Sciatic nerve (tissue), 2 donors: ENCODE data around the gene RIC1. TPM values are rescaled to one million over a fixed set of nuclear protein-coding genes. Genes with fewer than 3 reads are reported as not detected.
"Not testable (repeated sequence)": the region's sequence is repeated elsewhere in the genome, so short reads cannot be mapped to it uniquely, and the experiment has no call there.

Source experiments
- ATAC-seq: fragments of 200-7000 bp; cut with Tn5 transposase; one replicate; pipeline ENCODE4 v1.9.1; 2020; ENCODE audit warnings: mild to moderate bottlenecking, moderate library complexity
- DNase-seq: peaks from one replicate; pipeline ENCODE4 v3.0.0-alpha.2; 2020; ENCODE audit warnings: low spot score
- intact Hi-C: fragments of 100-400 bp; cut with DNase I; formaldehyde crosslinking; loops from one replicate; pipeline ENCODE4 v1.14.2; 2022
- total RNA-seq: library from RNA; stranded (reverse); fragmentation: NEBNext Ultra II Directional; extraction: Animal tissue kit (Norgen Biotek cat#: 25700); gene quantifications from one replicate; pipeline ENCODE4 v1.2.1, GENCODE V29; 2021
- donor health status: DM: no; HTN: no; CAD: no.
- donor health status: DM: no; HTN: no; CAD: no.

The RIC1 gene
- total RNA-seq, 1 donor from 2014 or later: 30.3 TPM

DNA sequence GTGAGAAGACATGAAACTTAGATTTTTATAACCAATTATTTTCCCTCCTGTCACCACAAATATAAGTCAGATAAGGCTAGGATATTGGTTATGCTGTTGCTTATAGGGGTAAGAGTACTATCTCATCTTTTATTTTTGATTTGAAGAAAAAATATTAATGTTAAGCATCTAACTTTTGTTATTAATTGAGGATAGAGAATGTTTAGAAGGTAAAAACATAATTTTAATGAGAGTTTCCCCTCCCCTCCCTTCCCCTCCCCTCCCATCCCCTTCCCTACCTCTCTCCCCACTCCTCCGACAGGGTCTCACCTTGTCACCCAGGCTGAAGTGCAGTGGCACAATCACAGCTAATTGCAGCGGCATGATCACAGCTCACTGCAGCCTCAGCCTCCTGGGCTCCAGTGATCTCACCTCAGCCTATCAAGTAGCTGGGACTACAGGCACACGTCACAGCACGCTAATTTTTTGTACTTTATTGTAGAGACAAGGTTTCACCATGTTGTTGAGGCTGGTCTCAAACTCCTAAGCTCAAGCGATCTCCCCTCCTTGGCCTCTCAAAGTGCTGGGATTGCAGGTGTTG, 86.7 kb downstream of the RIC1 start:
- intact Hi-C loops: loop anchor here (2.0 kb wide), 1 partner anchor 53 kb away; no protein-coding TSS in a partner anchor
- no peak for DNase-seq
- no peak for ATAC-seq

DNA sequence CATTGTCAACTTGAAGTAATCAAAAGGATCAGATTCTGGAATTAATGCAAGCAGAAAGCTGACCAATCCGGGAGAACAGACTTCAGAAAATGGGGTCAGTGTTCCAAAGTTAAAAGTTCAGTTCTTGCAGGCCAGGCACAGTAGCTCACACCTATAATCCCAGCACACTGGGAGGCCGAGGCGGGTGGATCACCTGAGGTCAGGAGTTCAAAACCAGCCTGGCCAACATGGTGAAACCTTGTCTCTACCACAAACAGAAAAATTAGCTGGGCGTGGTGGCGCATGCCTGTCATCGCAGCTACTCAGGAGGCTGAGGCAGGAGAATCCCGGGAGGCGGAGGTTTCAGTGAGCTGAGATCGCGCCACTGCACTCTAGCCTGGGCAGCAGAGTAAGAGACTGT, 88.5 kb downstream of the RIC1 start:
- not testable (repeated sequence) for ATAC-seq, DNase-seq
- intact Hi-C loops: loop anchor here (2.0 kb wide), 1 partner anchor 55 kb away; no protein-coding TSS in a partner anchor

DNA sequence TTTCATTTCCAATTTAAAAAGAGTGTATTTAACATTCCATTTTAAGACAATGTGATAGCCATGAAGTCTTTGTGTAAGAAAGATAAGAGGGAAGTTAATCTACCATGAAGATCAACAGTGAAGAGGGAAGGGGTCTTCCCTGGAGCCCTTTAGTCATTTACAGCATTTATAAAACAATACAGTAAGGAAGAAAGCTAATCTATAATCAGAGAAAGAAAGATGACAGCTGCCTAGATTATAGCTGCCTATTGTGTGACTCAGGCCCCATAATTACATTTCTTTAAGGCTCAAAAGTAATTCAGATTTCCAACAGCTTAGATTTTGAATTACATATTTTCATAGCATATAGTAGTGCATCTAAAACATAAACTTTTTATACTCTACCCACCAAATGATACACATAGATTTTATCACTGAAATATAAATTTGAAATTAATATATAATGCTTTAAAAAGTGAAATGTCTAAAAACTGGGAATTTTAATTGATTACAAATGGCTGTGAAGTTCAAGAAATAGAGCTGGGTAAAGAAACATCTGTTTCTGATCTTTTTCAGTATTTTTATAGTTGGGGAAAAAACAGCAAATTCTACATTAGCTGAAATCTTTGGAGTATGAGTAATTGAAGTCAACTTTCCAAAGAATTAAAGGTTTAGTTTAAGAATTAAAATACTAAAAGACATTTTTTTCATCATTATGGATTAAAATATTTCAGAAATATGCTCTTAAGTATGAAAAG, 89.6 kb downstream of the RIC1 start:
- intact Hi-C loops: no loop called here
- no peak for ATAC-seq
- DNase-seq: no peak

DNA sequence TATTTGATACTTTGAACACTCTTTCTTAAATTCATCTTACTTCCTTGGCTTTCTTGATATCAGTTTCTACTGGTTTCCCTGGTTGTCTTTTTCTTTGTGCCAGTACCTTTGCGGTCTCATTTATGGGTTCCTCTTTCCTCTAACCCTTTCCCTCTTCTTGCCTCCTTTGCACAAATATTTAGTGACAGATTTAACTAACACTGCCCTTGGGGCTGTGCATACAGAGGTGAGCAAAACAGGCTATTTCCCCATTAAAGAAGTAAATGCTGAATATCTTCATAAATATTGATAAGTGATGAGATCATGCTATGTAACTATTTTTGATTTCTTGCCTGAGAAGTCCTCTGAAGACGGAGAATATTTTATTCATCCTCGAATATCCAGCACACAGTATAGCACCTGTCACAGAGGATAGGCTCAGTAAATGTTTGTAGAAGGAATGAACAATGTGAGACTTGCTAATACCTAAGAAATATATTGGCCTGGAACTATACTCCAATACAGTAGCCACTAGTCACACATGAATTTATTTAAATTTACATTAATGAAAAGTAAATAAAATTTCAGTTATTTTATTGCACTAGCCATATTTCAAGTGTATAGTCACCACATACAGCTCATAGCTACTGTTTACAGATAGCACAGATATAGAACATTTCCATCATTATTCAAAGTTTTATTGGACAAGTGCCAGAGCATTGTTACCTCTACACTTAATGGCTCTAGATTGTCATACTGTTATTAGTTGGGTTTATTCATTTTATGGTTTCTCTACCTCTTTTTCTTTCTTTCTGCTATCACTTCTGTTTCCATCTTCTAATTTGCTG, 90.4 kb downstream of the RIC1 start:
- ATAC-seq: no peak
- DNase-seq: no peak
- intact Hi-C loops: no loop called here

DNA sequence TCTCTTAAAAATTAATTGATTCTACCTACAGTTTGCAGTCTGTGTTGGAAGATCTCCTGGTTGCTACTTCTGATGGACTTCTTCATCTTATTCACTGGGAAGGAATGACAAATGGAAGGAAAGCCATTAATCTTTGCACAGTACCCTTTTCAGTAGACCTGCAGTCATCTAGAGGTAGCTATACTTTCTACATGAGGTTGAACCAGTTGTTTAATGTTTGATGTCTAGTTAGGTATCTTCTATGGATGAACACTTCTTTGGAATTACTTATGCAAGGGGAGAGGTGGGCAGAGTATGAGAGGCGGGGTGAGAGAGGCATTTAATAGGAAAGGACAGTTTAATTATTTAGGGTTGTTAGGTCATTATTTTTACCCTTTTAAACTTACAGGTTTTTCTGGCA, 91.2 kb downstream of the RIC1 start:
- DNase-seq (no peak), ATAC-seq (no peak)
- intact Hi-C loops: no loop called here

DNA sequence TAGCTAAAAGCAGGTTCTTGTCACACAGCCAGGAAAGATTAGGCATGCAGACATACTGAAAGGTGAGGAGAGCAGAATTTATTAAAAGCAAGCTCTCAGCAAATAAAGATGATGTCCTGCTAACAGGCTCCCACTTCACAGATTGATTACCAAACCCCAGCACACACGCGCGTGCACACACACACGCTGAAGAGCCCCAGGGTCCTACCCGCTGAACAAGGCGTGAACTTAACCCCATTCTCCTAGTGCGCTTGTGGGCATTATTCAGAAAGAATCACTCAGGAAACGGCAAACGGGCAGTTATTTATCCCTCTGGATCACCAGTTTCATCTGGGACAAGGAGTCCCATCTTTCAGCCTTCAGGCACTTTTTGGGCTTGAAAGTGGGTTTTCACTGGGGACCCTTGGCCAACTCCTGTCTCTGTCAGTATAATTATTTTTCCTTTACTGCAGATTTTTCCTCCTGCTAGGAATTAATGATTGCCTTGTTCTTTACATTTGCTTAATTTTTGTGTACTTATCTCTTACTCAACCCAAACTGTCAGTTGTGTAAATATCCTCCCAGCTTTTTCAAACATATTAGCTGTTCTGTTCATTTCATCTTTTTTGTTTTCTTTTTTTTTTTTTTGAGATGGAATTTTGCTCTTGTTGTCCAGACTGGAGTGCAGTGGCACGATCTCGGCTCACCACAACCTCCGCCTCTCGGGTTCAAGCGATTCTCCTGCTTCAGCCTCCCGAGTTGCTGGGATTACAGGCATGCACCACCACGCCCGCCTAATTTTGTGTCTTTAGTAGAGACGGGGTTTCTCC, 92.6 kb downstream of the RIC1 start:
- ATAC-seq (no peak), DNase-seq (no peak)
- intact Hi-C loops: no loop called here

DNA sequence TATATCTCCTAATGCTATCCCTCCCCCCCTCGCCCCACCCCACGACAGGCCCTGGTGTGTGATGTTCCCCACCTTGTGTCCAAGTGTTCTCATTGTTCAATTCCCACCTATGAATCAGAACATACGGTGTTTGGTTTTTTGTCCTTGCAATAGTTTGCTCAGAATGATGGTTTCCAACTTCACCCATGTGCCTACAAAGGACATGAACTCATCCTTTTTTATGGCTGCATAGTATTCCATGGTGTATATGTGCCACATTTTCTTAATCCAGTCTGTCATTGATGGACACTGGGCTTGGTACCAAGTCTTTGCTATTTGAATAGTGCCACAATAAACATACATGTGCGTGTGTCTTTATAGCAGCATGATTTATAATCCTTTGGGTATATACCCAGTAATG, 93.8 kb downstream of the RIC1 start:
- DNase-seq, intact Hi-C loops, ATAC-seq: not testable (repeated sequence)

DNA sequence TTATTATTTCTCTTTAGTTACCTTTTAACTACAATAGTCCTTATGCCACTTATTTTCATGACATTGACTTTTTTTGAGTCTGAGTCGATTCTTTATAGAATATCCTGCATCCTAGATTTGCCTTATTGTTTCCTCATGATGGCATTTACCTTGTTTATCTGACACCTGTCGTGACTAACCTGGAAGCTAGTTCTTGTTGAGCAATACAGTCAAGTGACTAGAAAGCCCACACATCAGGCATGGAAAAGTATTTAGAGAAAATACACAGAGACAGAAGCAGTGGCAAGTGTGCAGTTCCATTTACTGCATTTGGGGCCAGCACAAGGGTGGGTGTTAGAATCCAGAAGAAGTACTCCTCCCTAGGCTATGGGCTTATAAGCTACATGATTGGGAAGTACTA, 106.2 kb downstream of the RIC1 start:
- no peak for ATAC-seq
- intact Hi-C loops: no loop called here
- DNase-seq: no peak

DNA sequence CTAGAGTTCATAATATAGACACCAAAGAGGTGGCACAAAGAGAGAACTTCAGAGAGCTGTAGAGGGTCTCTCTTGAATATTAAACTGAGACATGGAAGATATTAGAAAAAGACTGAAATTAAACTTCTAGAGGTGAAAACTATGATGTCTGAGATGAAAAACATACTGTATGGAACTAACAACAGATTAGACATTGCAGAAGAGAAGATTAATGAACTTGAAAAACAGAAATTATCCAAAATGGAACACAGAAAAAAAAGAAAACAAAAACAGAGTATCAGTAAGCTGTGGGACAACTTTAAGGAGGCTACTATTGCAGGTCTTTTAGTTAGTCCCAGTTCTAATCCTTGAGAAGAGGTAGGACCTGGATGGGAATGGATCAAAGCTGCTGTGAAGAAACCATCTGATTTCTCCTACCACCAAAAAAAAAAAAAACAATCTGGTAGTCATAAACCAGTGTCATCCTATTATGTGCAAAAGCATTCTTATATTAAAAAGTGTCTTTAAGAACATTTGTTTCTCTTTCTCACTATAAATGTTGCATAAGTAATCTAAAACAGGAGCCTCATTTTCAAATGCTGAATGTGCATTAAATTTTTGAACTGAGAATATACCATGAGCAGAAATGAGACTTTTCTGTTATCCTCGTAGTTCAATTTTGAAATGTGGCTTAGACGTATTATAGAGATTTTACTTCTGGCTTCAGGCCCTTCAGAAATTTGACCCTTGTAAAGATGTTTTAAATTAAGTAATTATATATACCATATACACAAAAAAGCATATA, 107.8 kb downstream of the RIC1 start:
- ATAC-seq (no peak), DNase-seq (no peak)
- intact Hi-C loops: no loop called here

DNA sequence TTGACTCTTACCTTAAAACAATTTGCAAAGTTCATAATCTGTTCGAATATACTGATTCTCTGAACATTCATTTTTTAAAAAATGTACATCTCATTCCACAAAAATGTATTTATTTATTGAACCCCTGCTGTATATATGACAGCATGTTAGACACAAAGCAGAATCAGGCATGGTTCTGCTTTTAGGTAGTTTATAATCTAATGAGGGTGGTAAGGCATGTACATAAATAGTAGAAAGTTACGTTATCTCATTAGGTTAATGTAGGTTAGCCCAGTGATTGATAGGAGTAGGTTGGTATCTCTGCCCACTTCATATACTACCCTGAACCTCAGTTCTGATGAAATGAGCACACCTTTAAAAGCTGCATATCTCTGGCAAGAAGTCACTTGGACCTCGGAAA, 114.2 kb downstream of the RIC1 start:
- no peak for ATAC-seq
- DNase-seq: no peak
- intact Hi-C loops: no loop called here

DNA sequence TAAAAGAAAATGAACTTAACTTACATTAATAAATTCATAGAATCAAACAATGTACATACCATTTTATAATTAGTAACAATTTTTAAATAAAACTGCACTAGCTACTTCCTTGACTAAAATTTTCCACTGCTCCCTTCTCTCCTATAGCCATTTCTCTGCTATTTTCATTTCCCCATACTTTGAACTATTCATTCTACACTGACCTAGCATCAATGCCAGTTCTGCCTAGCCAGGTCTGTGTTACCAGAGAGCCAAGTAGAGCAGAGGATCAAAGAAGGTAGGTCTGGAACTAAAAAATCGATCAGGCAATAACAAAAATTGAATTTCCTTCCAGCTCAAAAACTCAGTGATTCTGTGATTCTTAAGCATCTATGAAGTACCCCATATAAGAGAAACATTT, 119.5 kb downstream of the RIC1 start:
- ATAC-seq: no peak
- intact Hi-C loops: no loop called here
- DNase-seq: no peak

DNA sequence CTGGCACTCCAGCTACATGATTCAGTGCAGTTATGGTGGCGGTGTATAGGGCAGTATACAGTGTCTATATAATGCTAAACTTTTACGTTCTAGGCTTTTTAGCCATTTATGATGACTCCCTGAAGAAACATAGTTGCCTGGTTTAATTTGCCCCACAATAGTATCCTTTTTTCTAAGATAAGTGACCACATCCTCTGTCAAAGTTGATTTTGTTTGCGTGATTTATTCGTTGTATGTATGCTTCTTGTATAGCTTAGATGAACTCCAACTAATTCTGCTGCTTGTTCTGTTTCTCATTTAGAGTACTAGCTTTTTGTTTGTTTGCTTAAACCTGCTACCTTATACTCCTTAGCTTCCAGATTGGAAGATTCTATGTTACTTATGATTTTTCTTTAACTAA, 120.4 kb downstream of the RIC1 start:
- intact Hi-C loops: no loop called here
- DNase-seq: no peak
- ATAC-seq: no peak

DNA sequence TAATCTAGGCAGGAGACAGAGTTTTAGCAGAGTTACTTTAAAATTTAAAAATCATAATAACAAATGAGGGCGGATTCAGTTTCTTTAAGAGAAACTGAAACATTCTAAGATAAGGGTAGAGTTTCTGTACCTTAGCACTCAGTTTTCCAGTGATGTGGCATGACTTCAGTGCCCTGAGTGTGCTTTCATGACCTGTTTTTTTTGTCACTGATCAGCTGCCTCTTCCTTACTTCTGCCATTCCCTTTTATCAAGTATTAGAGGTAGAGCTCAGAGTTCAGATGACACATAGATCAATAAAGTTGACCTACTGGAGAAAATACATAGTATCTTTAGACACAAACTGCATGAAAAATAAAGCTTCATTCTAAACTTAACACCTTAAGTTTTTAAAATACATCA, 121.7 kb downstream of the RIC1 start:
- DNase-seq: no peak
- intact Hi-C loops: no loop called here
- ATAC-seq: no peak

DNA sequence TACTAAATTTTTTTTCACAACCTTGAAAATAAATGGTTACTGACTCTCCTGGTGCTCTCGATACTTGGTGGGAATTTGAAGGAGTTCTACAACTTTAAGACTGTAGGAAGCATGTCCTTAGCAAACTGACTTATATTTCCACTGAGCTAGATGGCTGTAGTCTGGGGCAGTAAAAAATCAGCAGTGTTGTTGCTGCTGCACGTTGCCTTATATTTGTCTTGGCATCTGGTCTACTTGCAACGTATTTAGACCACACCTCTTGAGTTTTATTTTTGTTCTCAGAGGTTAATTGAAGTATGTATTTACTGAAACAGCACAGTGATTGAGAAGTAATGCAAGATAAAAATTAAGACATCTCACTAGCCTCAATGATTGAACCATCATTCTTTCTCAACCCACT, 127.7 kb downstream of the RIC1 start:
- ATAC-seq (no peak), DNase-seq (no peak)
- intact Hi-C loops: no loop called here

DNA sequence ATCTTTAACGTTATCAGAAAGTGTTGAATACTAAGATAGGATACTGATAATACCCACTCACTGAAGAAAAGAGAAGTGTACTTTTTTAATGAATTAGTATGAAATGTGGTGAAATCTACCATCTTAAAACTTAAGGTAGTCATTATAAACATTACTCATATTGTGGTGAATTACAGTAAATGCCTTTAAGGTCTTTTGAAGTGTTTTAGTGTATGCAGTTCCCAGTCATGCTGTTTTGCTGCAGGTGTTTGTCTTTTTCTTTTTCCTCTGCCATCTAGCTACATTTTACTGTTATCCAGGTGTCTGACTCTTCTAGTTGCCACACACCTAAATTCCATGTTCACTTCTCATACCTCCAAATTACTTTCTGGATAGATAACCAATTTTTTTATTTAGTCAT, 131.4 kb downstream of the RIC1 start:
- ATAC-seq (no peak), DNase-seq (no peak)
- intact Hi-C loops: no loop called here

DNA sequence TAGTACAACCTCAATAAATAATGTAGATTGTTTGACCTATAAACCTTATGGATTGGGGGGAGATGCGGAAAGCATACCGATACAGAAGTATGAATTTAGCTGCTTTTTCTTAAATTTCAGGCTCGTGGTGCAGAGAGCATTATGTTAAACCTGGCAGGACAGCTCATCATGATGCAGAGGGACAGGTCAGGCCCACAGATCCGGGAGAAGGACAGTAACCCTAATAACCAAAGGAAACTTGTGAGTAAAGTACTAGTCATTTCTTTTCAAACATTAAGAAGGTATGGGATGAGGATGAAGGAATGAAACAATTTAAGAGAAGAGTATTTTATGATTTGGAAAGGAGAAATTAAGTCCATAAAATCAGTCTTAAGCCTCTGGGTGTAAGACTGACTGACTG, 133.5 kb downstream of the RIC1 start:
- intact Hi-C loops: no loop called here
- DNase-seq (no peak), ATAC-seq (no peak)

DNA sequence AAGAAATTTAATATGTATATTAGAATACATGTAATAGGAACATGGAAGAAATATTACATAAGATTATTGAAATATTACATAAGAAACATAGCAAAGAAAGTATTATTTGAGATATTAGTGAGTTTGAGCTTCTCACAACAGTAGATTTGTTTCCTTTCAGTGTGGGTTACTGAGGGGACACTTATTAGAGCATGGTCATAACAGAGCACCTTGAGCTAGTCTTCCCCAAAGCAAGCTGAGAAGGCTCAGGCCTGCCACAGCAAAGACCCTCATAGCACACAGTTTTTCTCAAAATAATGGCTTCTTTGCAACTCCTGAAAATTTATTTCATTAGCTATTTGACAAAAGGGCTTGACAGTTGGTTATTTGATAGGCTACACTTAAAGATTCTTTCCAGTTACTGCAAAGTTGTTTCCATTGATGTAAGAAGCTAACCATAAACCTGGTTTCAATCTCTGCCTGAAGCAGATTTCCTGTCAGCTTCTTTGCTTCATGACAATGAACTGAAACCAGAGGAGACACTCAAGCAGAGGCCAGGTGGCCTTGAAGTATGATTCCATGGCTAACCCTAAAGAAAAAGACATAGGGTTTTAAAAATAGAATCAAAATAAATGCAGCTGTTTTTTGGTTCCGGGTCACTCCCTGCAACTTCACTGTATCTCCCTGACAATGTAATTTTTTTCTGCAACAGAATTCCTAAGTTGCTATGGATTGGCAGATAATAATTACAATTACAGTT, 135.4 kb downstream of the RIC1 start:
- no peak for ATAC-seq
- DNase-seq: no peak
- intact Hi-C loops: no loop called here
